NCI-H2107 treated with DMSO at 0.1 percent for 48 hours (cell line): Measurements from ENCODE around the gene ATP2B2.

ENCODE experiments used
- DNase-seq: peaks from one replicate; lab custom pipeline; 2025; ENCODE audit not compliant: unreplicated experiment; lab: John Stamatoyannopoulos, UW

ATP2B2 gene

GRCh38 chr3:10511809-10512494, 6.6 kb upstream of the ATP2B2 start:
- DNase-seq: no peak

- no peak for DNase-seq
Observed at GRCh38 chr3:10510743-10511432, 5.5 kb upstream of the ATP2B2 start.

- DNase-seq: no peak
Observed at GRCh38 chr3:10510086-10510742, 4.8 kb upstream of the ATP2B2 start.

GRCh38 chr3:10509325-10509724, 3.9 kb upstream of the ATP2B2 start:
- DNase-seq: no peak

GRCh38 chr3:10508619-10509260, 3.4 kb upstream of the ATP2B2 start:
- DNase-seq: no peak

GRCh38 chr3:10508235-10508618, 2.8 kb upstream of the ATP2B2 start:
- no peak for DNase-seq

GRCh38 chr3:10507331-10507730, 1.9 kb upstream of the ATP2B2 start:
- DNase-seq: no peak

GRCh38 chr3:10506696-10507095, 1.3 kb upstream of the ATP2B2 start:
- no peak for DNase-seq

- no peak for DNase-seq
Observed at GRCh38 chr3:10505791-10506585, 602 bp upstream of the ATP2B2 start.

GRCh38 chr3:10504171-10505049, 976 bp downstream of the ATP2B2 start:
- DNase-seq: no peak

GRCh38 chr3:10503217-10503796, 2.1 kb downstream of the ATP2B2 start:
- no peak for DNase-seq

GRCh38 chr3:10502185-10502880, 3.1 kb downstream of the ATP2B2 start:
- DNase-seq: no peak

- no peak for DNase-seq
Observed at GRCh38 chr3:10501664-10502052, 3.7 kb downstream of the ATP2B2 start.

- no peak for DNase-seq
Observed at GRCh38 chr3:10500717-10501663, 4.4 kb downstream of the ATP2B2 start.

GRCh38 chr3:10498271-10498670, 7.1 kb downstream of the ATP2B2 start:
- no peak for DNase-seq

GRCh38 chr3:10497439-10497838, 7.9 kb downstream of the ATP2B2 start:
- no peak for DNase-seq

GRCh38 chr3:10496121-10496863, 9.1 kb downstream of the ATP2B2 start:
- no peak for DNase-seq
